GM21381 (cell line): Measurements from ENCODE around the gene ZNF799.
"Not testable (repeated sequence)": the region's sequence is repeated elsewhere in the genome, so short reads cannot be mapped to it uniquely, and the experiment has no call there.

Experiments used
- ATAC-seq: cut with Tn5 transposase; IDR thresholded peaks from one replicate; pipeline ENCODE4 v1.9.1; 2021; ENCODE audit warnings: mild to moderate bottlenecking, moderate library complexity; ENCODE audit not compliant: unreplicated experiment

The ZNF799 gene

DNA sequence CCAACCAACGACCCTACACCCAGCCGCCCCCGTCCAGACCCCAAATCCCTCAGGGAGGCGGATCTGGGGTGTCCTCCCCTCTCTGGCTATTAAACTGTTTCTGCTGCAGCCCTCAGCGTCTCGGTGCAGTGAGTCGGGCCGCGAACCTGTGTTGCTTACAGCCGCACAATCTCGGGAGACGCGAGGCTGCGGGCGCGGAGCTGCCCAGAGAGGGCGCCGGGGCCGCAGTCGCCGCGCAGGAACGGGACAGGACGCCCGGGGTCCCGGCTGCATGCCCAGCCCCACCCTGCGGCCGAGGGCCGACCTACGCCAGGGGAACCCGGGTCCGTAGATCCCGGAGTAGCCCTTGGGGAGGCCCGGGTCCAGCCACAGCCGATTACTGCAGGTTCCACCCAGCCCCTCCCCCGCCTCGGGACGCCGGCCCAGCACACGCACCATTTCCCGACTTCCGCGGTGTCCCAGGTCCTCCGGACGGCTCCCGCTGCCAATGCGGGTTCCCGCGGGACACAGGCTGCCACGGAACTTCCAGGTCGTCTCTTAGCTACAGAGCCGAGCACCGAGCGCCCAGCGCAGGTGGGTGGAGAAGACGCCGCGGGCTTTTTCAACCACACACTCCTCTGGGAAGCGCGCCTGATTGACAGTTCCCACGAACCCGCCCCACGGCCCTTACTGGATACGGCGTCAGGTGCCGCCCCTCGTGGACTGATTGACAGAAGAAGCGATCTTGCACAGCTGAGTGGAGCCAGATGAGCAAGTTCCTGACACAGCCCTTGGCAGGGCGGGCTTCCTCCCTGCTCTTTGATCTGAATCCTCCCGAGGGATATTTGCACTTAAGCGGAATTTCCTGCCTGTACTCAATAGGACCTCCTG, at the start of gene ZNF799:
Gene ZNF799 (minus strand): TSS at position 639 of the 870 bp plus-strand sequence. CDS start 201 bp downstream, at position 438.
- peak; percentile 86 for ATAC-seq

DNA sequence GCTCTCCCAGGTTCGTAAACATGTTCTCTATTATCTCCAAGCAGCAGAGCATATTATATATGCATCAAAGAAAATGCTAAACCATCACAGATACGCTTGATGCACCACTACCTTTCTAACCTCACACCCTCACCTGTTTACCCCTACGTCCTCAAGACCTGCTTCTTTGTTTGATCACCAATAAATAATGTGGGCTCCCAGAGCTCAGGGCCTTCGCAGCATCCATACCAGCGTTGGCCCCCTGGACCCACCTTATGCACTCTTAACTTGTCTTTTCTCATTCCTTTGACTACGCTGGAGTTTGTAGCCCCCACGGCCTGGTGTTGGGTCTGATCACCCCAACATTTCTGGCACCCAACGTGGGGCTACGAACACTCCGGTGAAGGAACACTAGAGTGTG, 49.8 kb upstream of the ZNF799 start:
- no peak for ATAC-seq

- ATAC-seq = no peak
These were observed 47.7 kb upstream of the ZNF799 start for GRCh38 chr19:12448808-12449207.

GRCh38 chr19:12440541-12441316, 39.7 kb upstream of the ZNF799 start, which contains the start of gene ZNF443:
Gene ZNF443 (minus strand): TSS chr19:12441021. CDS start chr19:12440914, 107 bp downstream.
- peak; percentile 94 for ATAC-seq

DNA sequence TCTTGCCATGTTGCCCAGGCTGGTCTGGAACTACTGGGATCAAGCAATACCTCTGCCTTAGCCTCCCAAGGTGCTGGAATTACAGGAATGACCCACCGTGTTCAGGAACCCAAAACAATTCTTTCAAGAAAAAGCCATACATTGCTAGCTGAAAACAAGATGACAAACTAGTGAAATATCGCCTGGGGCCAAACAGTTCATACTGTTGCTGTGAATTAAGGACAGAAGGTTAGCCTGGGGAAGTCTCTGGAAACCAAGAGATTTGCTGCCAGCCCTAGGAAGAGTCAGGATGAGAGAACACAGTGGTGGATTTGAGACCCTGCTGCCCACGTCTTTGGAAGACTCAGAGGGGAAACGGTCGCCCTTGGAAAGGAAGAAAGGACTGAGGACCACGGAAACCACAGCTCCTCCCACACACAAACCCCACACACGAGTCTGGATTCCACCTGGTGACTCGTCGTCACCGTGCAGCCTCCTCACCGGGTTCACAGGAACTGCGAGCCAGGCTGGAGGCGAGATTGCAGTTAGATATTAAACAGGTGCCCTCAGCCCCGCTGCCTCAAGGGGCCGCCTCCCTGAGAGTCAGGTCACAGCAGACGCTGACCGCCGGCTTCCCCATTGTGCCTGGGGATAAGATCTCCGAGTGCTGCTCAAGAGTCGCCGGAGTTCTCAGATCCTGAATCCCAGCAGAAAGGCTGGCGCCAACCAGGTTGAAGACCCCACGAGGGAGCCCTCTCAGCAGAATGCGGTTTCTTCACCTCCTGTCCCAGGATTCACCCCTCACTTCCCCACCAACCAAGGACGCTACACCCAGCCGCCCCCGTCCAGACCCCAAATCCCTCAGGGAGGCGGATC, 38.8 kb upstream of the ZNF799 start:
- peak; percentile 35 for ATAC-seq

GRCh38 chr19:12430726-12431299, 29.7 kb upstream of the ZNF799 start:
- not testable (repeated sequence) for ATAC-seq

DNA sequence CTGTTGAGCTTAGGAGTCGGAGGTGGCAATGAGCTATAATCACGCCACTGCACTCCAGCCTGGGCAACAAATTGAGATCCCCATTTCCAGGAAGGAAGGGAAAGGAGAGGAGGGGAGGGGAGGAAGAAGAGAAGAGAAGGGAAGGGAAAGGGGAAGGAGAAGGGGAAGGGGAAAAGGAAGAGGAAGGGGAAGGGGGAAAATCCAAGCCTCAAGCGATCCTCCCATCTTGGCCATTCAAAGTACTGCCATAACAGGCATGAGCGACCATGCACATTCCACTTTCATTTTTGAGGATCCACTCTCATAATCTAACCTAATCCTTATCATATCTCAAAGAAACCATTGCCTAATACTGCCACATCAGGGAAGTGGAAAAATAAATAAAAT, 24.8 kb upstream of the ZNF799 start:
- ATAC-seq = no peak

- ATAC-seq = no peak
These were observed 24.3 kb upstream of the ZNF799 start for GRCh38 chr19:12425236-12425887.

- not testable (repeated sequence) for ATAC-seq
These were observed 16.2 kb upstream of the ZNF799 start for GRCh38 chr19:12417273-12417672.

- ATAC-seq = no peak
These were observed 10.8 kb upstream of the ZNF799 start for GRCh38 chr19:12411893-12412292.

DNA sequence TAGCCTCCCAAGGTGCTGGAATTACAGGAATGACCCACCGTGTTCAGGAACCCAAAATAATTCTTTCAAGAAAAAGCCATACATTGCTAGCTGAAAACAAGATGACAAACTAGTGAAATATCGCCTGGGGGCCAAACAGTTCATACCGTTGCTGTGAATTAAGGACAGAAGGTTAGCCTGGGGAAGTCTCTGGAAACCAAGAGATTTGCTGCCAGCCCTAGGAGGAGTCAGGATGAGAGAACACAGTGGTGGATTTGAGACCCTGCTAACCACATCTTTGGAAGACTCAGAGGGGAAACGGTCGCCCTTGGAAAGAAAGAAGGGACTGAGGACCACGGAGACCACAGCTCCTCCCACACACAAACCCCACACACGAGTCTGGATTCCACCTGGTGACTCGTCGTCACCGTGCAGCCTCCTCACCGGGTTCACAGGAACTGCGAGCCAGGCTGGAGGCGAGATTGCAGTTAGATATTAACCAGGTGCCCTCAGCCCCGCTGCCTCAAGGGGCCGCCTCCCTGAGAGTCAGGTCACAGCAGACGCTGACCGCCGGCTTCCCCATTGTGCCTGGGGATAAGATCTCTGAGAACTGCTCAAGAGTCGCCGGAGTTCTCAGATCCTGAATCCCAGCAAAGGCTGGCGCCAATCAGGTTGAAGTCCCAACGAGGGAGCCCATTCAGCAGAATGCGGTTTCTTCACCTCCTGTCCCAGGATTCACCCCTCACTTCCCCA, 1.0 kb downstream of the ZNF799 start:
- ATAC-seq = peak; percentile 28

GRCh38 chr19:12391148-12391547, 9.9 kb downstream of the ZNF799 start:
- ATAC-seq = not testable (repeated sequence)

- ATAC-seq = not testable (repeated sequence)
These were observed 14.7 kb downstream of the ZNF799 start for GRCh38 chr19:12386365-12386764.

DNA sequence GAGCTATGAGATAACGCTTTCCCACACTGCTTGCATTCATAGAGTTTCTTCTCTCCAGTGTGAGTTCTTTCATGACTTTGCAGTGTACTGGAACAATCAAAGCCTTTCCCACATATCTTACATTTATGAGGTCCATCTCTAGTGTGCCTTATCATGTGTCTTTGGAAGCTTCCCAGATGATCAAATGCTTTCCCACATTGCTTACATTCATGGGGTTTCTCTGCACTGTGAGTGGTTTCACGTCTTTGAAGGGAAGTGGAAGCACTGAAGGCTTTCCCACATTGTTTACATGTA, 20.7 kb downstream of the ZNF799 start:
- ATAC-seq = no peak

DNA sequence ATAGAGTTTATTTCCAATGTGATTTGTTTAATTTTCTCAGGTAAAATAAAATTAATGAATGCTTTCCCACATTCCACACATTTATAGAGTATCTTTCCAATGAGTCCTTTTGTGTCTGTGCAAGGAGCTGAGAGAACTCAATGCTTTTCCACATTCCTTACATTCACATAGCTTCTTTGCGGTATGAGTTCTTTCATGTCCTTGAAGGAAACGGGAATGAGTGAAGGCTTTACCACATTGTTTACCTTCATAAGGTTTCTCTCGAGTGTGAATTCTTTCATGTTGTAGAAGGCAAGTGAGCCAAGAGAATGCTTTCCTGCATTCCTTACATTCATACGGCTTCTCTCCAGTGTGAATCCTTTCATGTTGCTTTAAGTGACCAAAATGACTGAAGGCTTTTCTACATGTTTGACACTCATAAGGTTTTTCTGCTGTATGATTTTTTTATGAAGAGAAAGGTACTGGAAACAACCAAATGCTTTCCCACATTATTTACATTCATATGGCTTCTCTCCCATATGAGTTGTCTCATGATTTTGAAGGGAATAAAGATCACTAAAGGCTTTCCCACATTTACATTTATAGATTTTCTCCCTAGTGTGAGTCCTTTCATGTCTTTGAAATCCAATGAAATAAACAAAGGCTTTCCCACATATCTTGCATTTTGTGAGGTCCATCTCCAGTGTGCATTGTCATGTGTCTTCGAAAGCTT, 21.2 kb downstream of the ZNF799 start:
- ATAC-seq = no peak

DNA sequence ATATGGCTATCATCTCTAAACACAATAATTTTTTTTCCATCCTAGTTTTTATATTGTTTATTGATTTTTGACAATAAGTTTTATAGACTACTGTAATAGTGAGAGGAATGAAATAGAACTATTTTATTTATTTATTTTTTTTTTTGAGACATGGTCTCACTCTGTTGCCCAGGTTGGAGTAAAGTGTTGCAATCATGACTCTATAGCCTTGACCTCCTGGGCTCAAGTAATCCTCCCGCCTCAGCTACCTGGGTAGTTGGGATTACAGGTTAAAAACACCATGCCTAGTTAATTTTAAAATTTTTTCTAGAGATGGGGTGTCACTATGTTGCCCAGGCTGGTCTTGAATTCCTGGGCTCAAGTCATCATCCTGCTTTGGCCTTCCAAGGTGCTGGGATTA, 27.0 kb downstream of the ZNF799 start:
- no peak for ATAC-seq

- ATAC-seq = peak; percentile 93
These were observed 35.6 kb downstream of the ZNF799 start, which contains the start of gene ZNF442 for GRCh38 chr19:12365236-12366162. Gene ZNF442 (minus strand): TSS chr19:12365683. CDS start chr19:12363631, 2,052 bp downstream.
